ENCODE results near the gene TRPV5.

The TRPV5 gene

DNA sequence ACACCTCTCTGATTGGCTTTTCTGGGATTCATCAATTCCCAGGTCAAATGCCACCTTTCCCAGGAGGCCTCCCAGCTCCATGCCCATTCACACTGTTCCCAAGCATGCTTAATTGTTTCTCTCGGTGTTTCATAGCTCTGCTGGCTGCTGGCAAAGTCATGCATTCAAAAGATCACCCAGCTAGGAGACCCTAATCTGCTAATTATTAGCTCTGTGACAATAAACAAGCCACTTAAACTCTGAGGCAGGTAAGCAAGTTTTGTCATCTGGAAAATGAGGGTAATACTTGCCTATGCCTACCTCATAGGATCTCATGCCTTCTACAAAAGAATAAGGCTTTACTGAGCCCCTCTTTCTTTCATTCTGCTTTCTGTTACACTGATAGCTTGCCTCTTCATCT lies 29.4 kb upstream of the TRPV5 start:
- DNase-seq (ENCODE audit: low read depth), result no peak
- TF ChIP-seq, protein P1, sequence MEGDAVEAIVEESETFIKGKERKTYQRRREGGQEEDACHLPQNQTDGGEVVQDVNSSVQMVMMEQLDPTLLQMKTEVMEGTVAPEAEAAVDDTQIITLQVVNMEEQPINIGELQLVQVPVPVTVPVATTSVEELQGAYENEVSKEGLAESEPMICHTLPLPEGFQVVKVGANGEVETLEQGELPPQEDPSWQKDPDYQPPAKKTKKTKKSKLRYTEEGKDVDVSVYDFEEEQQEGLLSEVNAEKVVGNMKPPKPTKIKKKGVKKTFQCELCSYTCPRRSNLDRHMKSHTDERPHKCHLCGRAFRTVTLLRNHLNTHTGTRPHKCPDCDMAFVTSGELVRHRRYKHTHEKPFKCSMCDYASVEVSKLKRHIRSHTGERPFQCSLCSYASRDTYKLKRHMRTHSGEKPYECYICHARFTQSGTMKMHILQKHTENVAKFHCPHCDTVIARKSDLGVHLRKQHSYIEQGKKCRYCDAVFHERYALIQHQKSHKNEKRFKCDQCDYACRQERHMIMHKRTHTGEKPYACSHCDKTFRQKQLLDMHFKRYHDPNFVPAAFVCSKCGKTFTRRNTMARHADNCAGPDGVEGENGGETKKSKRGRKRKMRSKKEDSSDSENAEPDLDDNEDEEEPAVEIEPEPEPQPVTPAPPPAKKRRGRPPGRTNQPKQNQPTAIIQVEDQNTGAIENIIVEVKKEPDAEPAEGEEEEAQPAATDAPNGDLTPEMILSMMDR (IDR thresholded peaks at IDR 0.05; ENCODE audit: low read depth, low read length, missing control alignments), result no peak
- no peak overlapping the region for H3K4me3 ChIP-seq (ENCODE audit: low read depth, low read length)

DNA sequence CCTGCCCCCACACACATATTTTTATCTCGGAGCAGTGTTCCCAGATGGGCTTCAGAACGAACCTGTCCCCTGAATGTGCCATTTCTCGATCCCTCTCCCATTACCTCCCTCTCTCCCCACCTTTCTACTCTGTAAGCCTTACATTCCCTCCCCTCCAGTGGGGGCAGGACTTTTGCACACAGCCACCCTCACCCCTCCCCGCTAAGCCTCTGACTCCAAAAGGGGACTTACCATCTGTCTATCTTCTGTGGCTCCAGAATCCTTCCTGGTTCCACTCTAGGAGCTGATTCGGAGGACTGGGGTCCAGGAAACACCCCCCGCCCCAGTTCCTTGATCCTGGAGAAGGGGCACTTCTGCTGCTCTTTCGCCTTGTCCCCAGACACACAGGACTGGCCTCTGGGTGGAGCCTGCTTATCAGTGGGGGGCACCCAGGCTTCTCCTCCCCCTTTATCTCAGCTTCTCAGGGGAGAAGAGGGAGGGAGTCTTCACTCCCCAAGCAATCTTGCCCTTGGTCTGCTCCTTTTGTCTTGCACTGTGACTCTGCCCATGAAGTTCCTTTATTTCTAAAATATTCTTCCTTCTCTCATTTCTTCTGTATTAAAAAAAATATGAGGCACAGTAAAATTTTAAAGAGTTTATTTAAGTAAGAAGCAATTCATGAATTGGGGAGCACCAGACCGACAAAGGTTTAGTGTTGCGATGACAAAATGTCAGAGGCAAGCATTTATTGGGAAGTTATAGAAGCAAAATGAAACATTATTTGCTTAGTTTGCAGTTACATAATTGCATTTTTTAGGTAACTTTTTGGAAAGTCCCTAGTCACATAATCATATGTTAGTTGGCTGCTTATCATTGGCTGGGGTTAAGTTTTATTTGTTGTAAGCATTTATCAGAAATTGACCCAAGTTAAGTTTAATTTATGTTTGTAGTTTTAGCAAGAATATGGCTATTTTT lies 28.7 kb upstream of the TRPV5 start, which contains the start of gene KEL:
Gene KEL (minus strand): TSS at position 391 of the 954 bp plus-strand sequence. CDS start 157 bp downstream, at position 234.
- H3K4me3 ChIP-seq (ENCODE audit: low read depth, low read length), result no peak within 1 kb of the TSS
- TF ChIP-seq, protein P1 (IDR thresholded peaks at IDR 0.05; ENCODE audit: low read depth, low read length, missing control alignments), result no peak
- no peak for DNase-seq (ENCODE audit: low read depth)

DNA sequence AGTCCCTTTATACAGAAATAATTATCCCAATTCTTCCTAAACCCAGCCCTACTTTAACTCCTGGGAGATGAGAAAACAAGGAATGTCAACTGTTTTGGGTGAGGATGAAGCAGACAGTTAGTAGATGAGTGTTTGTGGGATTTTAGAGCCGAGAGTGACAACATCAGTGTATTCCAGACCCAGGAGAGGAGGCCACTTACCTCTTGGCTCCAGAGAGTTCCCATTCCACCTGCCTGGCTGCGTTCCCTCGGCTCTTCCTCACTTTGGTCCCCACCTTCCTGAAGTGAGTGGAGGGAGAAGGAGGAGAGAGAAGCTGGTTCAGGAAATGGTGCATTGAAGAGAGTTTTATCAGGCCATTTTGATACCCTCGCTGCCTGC lies 28.0 kb upstream of the TRPV5 start:
- TF ChIP-seq, protein P1 (IDR thresholded peaks at IDR 0.05; ENCODE audit: low read depth, low read length, missing control alignments), result no peak
- DNase-seq (ENCODE audit: low read depth), result no peak
- H3K4me3 ChIP-seq (ENCODE audit: low read depth, low read length), result no peak overlapping the region

DNA sequence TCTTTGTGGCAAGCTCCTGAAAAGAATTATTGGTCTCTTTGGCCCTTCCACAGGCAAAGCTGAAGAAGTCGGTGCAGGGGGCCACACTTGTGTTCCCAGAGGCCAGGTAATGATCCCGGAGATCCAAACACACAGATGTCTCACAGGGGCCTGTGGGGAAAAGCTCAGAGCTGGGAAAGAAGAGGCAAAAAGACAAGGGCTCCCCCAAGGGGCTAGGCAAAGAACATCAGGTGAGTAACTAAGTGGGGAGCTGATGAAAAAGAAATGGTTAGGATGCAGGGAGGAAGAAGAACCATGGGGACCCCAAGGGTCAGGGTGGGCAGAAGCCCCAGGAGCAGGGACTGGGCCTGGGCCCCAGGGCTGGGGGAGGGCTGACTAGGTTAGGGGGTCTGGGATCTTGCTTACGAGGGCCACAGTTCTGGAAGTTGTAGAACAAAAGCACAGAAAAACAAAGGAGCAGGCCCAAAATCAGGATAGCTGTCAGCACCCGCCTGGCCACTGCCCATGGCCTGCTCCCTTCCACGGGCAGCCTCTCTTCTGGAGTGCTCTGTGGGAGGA lies 27.5 kb upstream of the TRPV5 start:
- TF ChIP-seq, protein P1 (IDR thresholded peaks at IDR 0.05; ENCODE audit: low read depth, low read length, missing control alignments), result peak; percentile 41
- no peak overlapping the region for H3K4me3 ChIP-seq (ENCODE audit: low read depth, low read length)
- no peak for DNase-seq (ENCODE audit: low read depth)

DNA sequence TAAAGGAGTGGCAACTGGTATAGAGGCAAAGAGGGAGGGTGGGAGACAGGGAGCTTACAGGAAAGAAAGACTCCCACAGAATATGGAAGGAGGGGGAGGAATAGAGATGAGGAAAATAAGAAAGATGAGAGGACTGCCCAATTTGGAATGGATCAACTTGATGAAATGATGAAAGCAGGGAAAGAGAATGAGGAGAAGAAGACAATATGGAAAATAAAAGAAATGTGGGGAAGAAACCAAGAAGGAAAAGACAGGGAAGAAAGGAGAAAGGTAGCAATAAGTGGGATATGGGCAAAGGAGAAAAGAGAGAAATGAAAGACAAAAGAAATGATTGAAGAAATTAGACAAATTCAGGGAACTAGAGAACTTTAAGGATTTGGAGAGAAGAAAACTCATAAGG lies 25.7 kb upstream of the TRPV5 start:
- DNase-seq (ENCODE audit: low read depth), result no peak

DNA sequence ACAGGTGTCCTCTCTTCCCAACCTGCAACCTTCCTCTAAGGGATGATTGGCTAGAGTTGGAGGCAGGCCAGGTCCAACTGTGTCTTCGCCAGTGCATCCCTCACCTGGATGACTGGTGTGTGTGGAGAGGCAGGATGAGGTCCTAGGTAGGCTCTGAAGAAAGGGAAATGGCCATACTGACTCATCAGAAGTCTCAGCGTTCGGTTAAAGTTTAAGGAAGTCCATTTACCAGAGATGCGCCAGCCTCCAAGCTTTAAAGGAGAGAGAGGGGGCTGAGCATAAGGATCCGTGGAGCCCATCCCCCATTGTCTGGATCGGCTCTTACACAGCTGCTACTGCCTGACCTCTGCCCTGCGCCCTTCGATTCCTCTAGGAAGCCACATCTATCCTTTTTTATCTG lies 24.2 kb upstream of the TRPV5 start:
- TF ChIP-seq, protein P1 (IDR thresholded peaks at IDR 0.05; ENCODE audit: low read depth, low read length, missing control alignments), result no peak
- no peak for DNase-seq (ENCODE audit: low read depth)
- no peak overlapping the region for H3K4me3 ChIP-seq (ENCODE audit: low read depth, low read length)

More for the DNA sequence above, 25.7 kb upstream of the TRPV5 start:
- H3K4me3 ChIP-seq (ENCODE audit: low read depth, low read length), result no peak overlapping the region
- TF ChIP-seq, protein P1 (IDR thresholded peaks at IDR 0.05; ENCODE audit: low read depth, low read length, missing control alignments), result no peak
